ENCODE data around the gene SNED1. TPM values are rescaled to one million over a fixed set of nuclear protein-coding genes. Genes with fewer than 3 reads are reported as not detected.

Gene SNED1
- total RNA-seq = 1 to 10 TPM; 1.4 to 1.8 TPM

- Mint-ChIP-seq H3K9me3 (no peaks in the 10 kb centered on the region), H3K4me1 (ENCODE audit: low read depth) (peaks cover 6% of the 10 kb centered on the region), H3K36me3 (ENCODE audit: low read depth) (no peaks in the 10 kb centered on the region), H3K4me3 (peak within 1 kb of the TSS; percentile 46), H3K27me3 (peaks cover 15% of the 10 kb centered on the region), H3K27ac (no peak within 1 kb of the TSS)
- CTCF ChIA-PET = interaction anchor here (0.7 kb wide), 1 partner anchor 14 kb away, joined by 4 read pairs; no protein-coding TSS in a partner anchor
- ATAC-seq (peak; percentile 75), DNase-seq (peak; percentile 70)
- intact Hi-C loops (cut with micrococcal nuclease) = no loop called here
- POLR2A ChIA-PET = interaction anchor here (4.2 kb wide), 1 partner anchor 11 kb away, joined by 12 read pairs; no protein-coding TSS in a partner anchor
- no peak for TF ChIP-seq CTCF (IDR thresholded peaks at IDR 0.05)
These were observed at the start of gene SNED1 for GRCh38 chr2:240997856-240998705. Gene SNED1, plus strand, starts transcription at chr2:240998618. Its CDS starts 220 bp downstream, at chr2:240998838.

DNA sequence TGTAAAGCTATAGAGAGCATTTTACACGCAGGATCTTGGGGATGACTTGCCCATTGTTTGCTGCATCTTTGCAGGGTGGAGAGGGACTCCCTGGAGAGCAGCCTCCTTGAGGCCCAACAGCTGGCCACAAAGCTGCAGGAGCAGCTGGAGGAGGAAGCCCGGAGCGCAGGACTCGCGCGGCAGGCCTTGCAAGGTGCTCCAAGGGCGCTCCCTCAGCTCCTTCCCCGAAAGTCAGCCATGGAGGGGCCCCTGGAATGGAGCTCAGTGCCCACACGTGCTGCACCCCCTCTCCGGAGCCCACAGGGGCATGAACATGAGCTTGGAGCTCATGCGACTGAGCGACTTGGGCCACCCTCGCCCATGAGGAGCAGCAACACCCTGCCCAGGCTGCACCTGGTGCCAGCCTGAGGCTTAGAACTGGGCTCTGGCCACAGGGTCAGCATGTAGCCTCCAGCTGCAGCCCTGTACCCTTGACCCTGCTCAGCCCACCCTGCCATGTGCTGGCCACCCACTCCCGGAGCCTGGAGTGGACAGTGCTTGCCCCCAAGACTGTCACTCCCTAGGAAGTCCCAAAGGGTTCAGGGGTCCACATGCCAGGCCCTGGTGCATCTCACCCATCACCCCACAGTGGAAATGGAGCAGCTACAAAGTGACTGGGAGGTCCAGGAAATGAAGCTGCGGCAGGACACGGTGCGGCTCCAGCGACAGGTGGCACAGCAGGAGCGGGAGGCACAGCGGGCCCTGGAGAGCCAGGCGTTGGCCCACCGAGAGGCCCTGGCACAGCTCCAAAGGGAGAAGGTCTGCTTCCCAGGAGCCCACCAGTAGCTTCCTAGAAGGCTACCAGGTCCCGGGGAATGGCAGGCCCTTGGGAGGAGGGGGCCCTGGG, 49.3 kb upstream of the SNED1 start:
- no peak for TF ChIP-seq CTCF (IDR thresholded peaks at IDR 0.05)
- ATAC-seq (no peak), DNase-seq (no peak)
- Mint-ChIP-seq H3K9me3 (no peaks in the 10 kb centered on the region), H3K27me3 (no peaks in the 10 kb centered on the region), H3K36me3 (ENCODE audit: low read depth) (no peaks in the 10 kb centered on the region), H3K4me3 (no peak overlapping the region), H3K27ac (no peak overlapping the region), H3K4me1 (ENCODE audit: low read depth) (no peaks in the 10 kb centered on the region)
- intact Hi-C loops (cut with micrococcal nuclease) = no loop called here
- ChIA-PET POLR2A (no interaction called here), CTCF (interaction anchor here (0.9 kb wide), 1 partner anchor 98 kb away, joined by 4 read pairs; no protein-coding TSS in a partner anchor)

GRCh38 chr2:240949791-240950705, 48.4 kb upstream of the SNED1 start:
- ATAC-seq (no peak), DNase-seq (no peak)
- Mint-ChIP-seq H3K4me1 (ENCODE audit: low read depth) (no peaks in the 10 kb centered on the region), H3K9me3 (no peaks in the 10 kb centered on the region), H3K4me3 (no peak overlapping the region), H3K27me3 (no peaks in the 10 kb centered on the region), H3K36me3 (ENCODE audit: low read depth) (no peaks in the 10 kb centered on the region), H3K27ac (no peak overlapping the region)
- POLR2A ChIA-PET = no interaction called here
- intact Hi-C loops (cut with micrococcal nuclease) = no loop called here
- TF ChIP-seq CTCF (IDR thresholded peaks at IDR 0.05) = no peak
- CTCF ChIA-PET = no interaction called here

GRCh38 chr2:240951045-240951594, 47.3 kb upstream of the SNED1 start:
- H3K9me3 Mint-ChIP-seq = no peaks in the 10 kb centered on the region
- no peak for TF ChIP-seq CTCF (IDR thresholded peaks at IDR 0.05)
- POLR2A ChIA-PET = no interaction called here
- no peak for ATAC-seq
- CTCF ChIA-PET = no interaction called here
- H3K27me3 Mint-ChIP-seq = no peaks in the 10 kb centered on the region
- DNase-seq = no peak
- H3K4me1 Mint-ChIP-seq (ENCODE audit: low read depth) = no peaks in the 10 kb centered on the region
- H3K36me3 Mint-ChIP-seq (ENCODE audit: low read depth) = no peaks in the 10 kb centered on the region
- H3K27ac Mint-ChIP-seq = no peak overlapping the region
- no peak overlapping the region for H3K4me3 Mint-ChIP-seq
- intact Hi-C loops (cut with micrococcal nuclease) = no loop called here

Measured in activated CD8-positive, alpha-beta T cell treated with anti-CD3 and anti-CD28 coated beads for 36 hours (primary cell).